Fibroblast of pulmonary artery (primary cell): ENCODE measurements around the gene TK1.
A peak's percentile ranks its signal among the peaks of the same experiment; 100 is the strongest.

Experiments
- DNase-seq: peaks from one replicate; pipeline ENCODE4 v3.0.0-alpha.2; 2010; ENCODE audit warnings: low read depth
- H3K4me3 ChIP-seq: replicated peaks from 2 replicates; pipeline ENCODE4 v1.5.1; 2011; ENCODE audit warnings: low read depth, mild to moderate bottlenecking, control low read depth, low read length, moderate library complexity
- CTCF ChIP-seq: IDR thresholded peaks from 2 replicates; pipeline ENCODE4 v1.5.1; 2011; ENCODE audit warnings: mild to moderate bottlenecking, control low read depth, low read length, inconsistent platforms; ENCODE audit errors: missing control alignments

Gene TK1

GRCh38 chr17:78147315-78147998 is 39.4 kb downstream of the TK1 start:
- H3K4me3 ChIP-seq, result no peak overlapping the region
- DNase-seq, result no peak
- TF ChIP-seq CTCF, result no peak

- no peak for DNase-seq
- no peak for TF ChIP-seq CTCF
- no peak overlapping the region for H3K4me3 ChIP-seq
Observed at GRCh38 chr17:78146881-78147280, 40.0 kb downstream of the TK1 start.

- H3K4me3 ChIP-seq, result no peak overlapping the region
- DNase-seq, result no peak
- TF ChIP-seq CTCF, result no peak
Observed at GRCh38 chr17:78146471-78146869, 40.4 kb downstream of the TK1 start.

GRCh38 chr17:78144736-78145641 is 41.9 kb downstream of the TK1 start:
- H3K4me3 ChIP-seq, result no peak overlapping the region
- TF ChIP-seq CTCF, result no peak
- no peak for DNase-seq

GRCh38 chr17:78144147-78144719 is 42.6 kb downstream of the TK1 start:
- no peak for TF ChIP-seq CTCF
- H3K4me3 ChIP-seq, result no peak overlapping the region
- DNase-seq, result peak; percentile 91

- H3K4me3 ChIP-seq, result no peak overlapping the region
- no peak for TF ChIP-seq CTCF
- DNase-seq, result no peak
Observed at GRCh38 chr17:78143214-78144146, 43.4 kb downstream of the TK1 start.
